Astrocyte of the spinal cord (primary cell): ENCODE data around the gene UPK1B.
"Not testable (repeated sequence)": the region's sequence is repeated elsewhere in the genome, so short reads cannot be mapped to it uniquely, and the experiment has no call there.

Source experiments
- DNase-seq: peaks from one replicate; pipeline ENCODE4 v3.0.0; 2011; ENCODE audit warnings: low read depth, low spot score
- H3K4me3 ChIP-seq: 2 replicates; pipeline ENCODE4 v1.5.1; 2011; ENCODE audit warnings: low read depth, mild to moderate bottlenecking, low read length, moderate library complexity
- CTCF ChIP-seq: IDR thresholded peaks from 2 replicates; pipeline ENCODE4 v1.5.1; 2012; ENCODE audit warnings: low read depth, mild to moderate bottlenecking, low read length, inconsistent platforms
- in situ Hi-C: cut with HindIII; loops from 2 replicates; pipeline ENCODE4 v1.10.0; 2017; ENCODE audit warnings: low sequenced_read_pairs

The UPK1B gene

GRCh38 chr3:119157971-119158370, 15.4 kb upstream of the UPK1B start:
- in situ Hi-C loops, result no loop called here
- no peak overlapping the region for H3K4me3 ChIP-seq
- no peak for TF ChIP-seq CTCF
- DNase-seq, result no peak

GRCh38 chr3:119160361-119160760, 13.0 kb upstream of the UPK1B start:
- in situ Hi-C loops, result no loop called here
- no peak for TF ChIP-seq CTCF
- DNase-seq, result no peak
- no peak overlapping the region for H3K4me3 ChIP-seq

- TF ChIP-seq CTCF, result no peak
- no peak for DNase-seq
Observed at GRCh38 chr3:119160815-119161214, 12.6 kb upstream of the UPK1B start.

GRCh38 chr3:119161240-119161639, 12.2 kb upstream of the UPK1B start:
- TF ChIP-seq CTCF, result no peak
- DNase-seq, result no peak
- H3K4me3 ChIP-seq, result no peak overlapping the region
- in situ Hi-C loops, result no loop called here

More at GRCh38 chr3:119160815-119161214, 12.6 kb upstream of the UPK1B start:
- in situ Hi-C loops, result no loop called here
- no peak overlapping the region for H3K4me3 ChIP-seq

- in situ Hi-C loops, H3K4me3 ChIP-seq, DNase-seq: not testable (repeated sequence)
Observed at GRCh38 chr3:119164745-119165144, 8.7 kb upstream of the UPK1B start.

- no peak for DNase-seq
- TF ChIP-seq CTCF, result no peak
- in situ Hi-C loops, result no loop called here
- no peak overlapping the region for H3K4me3 ChIP-seq
Observed at GRCh38 chr3:119170821-119171220, 2.6 kb upstream of the UPK1B start.

- no peak overlapping the region for H3K4me3 ChIP-seq
- in situ Hi-C loops, result no loop called here
- DNase-seq, result peak; percentile 39
- no peak for TF ChIP-seq CTCF
Observed at GRCh38 chr3:119175872-119176756, 2.7 kb downstream of the UPK1B start.
